NCI-H128 (cell line): ENCODE measurements around the gene LMOD2.

Experiments
- DNase-seq: peaks from one replicate; lab custom pipeline; 2025; ENCODE audit not compliant: unreplicated experiment; lab: John Stamatoyannopoulos, UW

The LMOD2 gene

DNA sequence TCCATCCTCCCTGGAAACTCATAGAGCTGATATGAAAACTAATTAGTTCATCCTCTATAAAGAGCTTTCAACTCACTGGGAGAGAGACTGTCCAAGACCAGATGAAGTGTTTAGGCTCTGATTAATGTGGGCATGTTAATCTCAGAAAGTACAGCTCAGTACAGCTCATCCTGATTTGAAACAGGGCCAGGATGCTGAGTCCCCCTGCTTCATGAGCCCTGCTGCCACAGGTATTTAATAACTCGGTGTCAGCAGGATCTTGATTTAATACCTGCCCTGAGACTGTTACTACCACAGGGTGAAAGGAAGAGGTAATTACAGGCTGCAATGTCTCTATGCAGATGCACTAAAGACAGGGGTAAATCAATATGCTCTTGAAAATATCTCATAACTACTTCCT lies 10.8 kb downstream of the LMOD2 start:
- no peak for DNase-seq

DNA sequence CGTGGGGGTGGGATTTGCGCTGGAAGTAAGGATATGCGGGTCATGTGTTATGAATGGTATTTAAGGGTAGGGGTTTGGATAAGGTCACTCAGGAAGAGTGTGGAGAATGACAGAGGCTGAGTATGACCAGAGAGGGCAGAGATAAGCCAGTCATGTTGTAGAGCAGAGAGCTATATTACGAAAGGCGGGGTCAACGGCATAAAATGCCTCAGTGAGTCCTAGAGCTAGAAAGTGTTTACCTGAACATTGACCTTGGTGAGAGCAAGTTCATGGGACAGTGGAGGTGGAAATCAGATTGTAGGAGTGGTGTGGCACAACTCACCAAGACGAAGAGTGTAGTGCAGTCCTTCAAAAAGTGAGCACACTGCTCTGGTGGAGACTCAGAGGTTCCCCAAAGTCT lies 13.8 kb downstream of the LMOD2 start:
- no peak for DNase-seq

GRCh38 chr7:123673137-123673732 lies 17.6 kb downstream of the LMOD2 start:
- DNase-seq: no peak

DNA sequence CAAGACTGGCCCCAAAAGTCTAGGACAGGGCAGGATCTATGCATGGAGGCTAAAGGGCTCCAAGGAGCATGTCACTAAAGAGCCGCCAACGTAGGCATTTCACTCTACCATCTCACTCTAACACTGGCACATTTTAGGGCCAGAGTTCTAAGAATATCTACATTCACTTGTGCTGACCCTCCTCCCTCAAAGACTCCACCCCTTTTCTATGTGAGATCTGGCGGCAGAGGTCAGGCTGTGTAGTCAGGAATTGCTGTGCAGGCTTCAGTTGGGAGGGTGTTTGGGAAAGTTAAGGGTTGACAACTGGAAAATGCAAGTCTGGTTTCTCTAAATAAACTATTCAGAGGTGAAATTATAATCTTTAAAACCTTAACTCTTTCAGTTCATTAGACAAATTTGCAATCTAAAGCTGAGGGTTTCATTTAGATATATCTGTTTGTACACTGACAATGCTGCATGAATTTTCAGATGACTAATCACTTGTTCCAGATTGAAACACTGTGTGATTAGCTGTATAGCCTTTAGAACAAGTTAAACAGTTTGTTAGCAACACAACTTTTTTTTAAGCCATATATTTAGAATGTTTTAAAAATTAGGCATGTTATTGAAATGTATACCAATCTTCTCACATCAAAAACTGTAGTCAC lies 18.2 kb downstream of the LMOD2 start:
- no peak for DNase-seq

GRCh38 chr7:123674399-123675180 lies 18.9 kb downstream of the LMOD2 start:
- DNase-seq: no peak

GRCh38 chr7:123675181-123675473 lies 19.5 kb downstream of the LMOD2 start:
- DNase-seq: no peak

DNA sequence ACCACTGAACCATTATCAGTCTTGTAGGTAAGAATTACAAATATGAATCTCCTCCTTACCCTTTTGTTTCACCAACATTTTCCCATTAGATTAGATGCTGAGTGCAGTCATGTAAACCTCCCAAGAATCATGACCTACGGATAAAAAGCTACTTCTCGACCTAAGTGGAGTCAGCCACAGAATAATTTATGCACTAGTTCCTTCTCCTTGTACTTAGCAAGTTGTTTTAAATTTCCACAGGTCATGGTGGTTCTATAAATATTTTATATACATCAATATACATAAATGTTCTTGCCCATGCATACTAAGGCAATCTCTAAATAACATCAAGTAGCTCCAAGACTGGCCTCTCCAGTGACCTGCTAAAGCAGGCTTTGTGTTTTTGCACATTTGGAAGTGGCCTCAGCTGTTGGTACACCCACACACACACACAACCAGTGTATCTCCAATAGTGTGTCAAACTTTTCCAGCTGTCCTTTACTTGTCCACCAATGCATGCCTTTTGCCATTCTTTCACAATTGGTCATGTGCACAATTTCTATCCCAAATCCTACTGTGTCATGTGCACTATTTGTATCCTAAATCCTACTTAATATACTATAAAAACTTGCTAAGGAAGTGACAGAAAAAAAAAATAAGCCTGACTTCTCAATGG lies 21.5 kb downstream of the LMOD2 start:
- DNase-seq: no peak

DNA sequence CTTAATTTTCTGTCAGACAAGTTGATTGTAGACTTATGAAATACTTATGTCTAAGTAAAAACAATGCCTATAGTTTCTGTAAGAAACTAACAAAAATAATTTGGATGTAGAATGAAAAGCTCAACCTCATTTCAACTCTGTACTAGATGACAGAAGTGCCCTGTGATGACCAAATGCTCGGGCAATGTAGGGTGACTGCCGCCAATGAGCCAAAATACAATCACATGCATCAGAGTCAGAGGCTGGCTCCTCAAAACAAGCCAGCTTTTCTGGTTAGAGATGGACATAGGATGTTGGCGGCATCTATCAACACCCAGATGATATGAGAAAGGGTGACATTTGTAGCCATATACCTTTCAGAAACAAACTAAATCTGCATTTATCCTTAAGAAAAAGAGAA lies 23.9 kb downstream of the LMOD2 start:
- no peak for DNase-seq

DNA sequence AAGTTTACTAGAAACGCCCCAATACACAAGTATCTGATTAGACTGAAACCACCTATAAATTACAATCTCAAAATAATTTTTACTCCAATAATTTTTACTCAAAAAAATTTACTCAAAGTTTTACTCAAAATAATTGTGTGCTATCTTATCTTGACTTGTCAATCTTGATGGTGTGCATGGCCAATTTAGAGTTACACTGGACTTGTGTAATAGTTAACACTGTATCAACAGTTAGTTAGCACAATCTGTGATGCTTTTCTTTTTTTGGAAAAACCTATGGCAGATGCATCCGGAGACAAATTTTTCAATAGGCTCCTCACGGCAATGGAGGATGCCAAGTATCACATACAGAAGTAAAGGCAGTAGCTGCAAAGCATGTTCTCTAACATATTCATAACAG lies 24.9 kb downstream of the LMOD2 start:
- no peak for DNase-seq

DNA sequence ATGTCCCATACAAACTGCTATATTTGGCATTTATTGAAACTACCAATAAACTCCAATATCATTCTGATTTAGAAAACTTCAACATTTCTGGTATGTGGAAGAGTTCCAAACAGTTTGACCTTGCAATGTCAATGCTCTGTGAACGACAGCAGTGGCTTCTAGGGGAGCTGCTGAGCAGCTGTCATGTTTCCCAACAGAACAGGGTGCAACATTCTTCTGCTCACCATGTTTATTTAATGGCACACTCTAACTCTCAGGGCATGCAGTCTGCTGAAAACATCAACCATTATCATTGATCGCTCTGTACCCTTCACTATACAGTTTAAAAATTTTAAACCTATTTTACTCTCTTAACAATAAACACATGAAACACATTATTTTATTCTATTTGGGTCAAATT lies 25.9 kb downstream of the LMOD2 start:
- DNase-seq: no peak

DNA sequence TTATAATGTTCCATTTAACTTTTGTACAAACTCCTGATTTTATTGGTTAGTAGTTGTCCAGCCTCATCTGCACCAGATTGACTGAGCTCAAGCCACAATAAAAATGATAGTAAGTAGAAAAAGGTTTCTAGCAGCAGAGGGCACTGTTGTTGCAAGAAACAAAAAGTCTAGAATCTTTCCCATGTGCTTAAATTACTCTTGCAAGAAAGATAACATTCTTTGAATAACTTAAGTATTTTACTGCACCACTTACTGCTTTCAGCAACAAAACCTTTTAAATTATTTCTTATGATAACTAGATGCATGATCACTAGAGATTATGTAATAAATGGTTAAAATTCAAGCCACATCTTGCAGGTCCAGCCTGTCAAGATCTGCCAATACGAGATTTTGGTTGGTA lies 27.0 kb downstream of the LMOD2 start:
- no peak for DNase-seq

GRCh38 chr7:123687161-123687560 lies 31.5 kb downstream of the LMOD2 start:
- no peak for DNase-seq

DNA sequence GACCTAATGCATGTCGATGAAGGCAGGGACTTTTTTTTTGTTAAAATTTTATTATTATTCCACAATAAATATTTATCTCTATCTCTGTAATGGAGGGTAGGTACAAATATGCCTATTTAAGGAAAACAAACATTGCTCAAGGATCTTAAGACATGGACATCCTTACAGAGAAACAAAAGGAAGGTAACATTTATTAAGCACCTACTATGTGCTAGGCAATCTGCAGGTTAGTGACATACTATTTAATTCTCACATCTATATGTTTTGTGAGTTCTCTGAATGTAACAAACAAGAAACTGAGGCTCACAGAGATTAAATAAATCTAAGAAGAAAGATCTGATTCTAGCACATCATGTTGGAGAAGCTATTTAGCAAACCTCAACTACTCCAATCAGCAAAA lies 32.1 kb downstream of the LMOD2 start:
- no peak for DNase-seq

GRCh38 chr7:123689250-123689649 lies 33.6 kb downstream of the LMOD2 start:
- no peak for DNase-seq

GRCh38 chr7:123690550-123690949 lies 34.9 kb downstream of the LMOD2 start:
- no peak for DNase-seq

- DNase-seq: no peak
Measured at GRCh38 chr7:123692471-123692877, 36.8 kb downstream of the LMOD2 start.

DNA sequence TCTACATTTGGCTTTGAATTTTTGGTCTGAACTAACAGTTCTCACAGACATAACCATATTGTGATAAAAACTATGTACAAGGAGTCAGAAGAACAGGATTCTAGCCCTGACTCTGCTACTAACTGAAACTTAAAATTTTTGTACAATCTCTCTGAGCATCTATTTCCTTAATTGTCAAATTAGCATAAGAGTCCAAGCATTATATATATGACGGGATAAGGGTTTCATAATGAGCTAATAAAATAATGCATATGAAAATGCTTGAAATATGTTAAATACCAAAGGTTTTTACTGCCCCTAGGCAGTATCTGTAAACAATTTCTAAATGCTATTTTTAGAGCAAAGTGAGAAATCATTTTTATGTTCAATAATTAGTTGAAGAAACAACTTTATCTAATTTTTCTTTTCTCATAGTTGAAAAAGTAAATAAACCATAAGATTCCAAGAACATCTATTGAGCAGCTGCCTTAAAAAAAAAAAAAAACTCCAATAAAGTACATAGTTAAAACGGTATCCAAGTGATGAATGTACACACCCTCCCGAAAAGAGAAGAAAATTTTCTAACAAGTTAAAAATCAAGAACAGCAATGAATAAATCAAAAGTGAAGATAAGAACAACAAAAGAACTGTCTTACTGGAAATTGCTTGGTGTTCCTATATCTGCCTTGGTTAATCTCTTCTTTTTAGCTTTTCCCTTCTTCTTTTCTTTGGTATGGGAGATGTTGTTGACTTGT lies 40.4 kb downstream of the LMOD2 start:
- no peak for DNase-seq

GRCh38 chr7:123705211-123705901 lies 49.7 kb downstream of the LMOD2 start:
- DNase-seq: no peak

GRCh38 chr7:123709525-123709924 lies 53.9 kb downstream of the LMOD2 start:
- DNase-seq: no peak

DNA sequence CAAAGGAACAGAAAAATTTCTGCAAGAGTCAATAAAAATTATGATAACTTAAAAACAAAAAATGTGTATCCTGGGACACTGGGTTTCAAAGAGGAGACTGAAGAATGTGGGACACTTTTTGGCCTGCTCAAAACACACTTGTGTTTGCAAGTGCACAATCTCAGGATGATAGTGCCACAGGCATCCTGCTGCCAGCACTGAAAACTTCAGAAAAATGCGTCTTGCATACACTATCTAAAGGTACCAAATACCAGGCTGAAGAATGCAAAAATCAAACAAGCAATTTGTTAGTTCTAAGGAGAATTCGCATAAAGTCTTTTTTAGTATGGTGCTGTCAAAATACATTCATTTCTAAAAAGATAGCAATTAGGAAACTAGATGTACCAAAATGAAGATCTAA lies 55.0 kb downstream of the LMOD2 start:
- DNase-seq: no peak

DNA sequence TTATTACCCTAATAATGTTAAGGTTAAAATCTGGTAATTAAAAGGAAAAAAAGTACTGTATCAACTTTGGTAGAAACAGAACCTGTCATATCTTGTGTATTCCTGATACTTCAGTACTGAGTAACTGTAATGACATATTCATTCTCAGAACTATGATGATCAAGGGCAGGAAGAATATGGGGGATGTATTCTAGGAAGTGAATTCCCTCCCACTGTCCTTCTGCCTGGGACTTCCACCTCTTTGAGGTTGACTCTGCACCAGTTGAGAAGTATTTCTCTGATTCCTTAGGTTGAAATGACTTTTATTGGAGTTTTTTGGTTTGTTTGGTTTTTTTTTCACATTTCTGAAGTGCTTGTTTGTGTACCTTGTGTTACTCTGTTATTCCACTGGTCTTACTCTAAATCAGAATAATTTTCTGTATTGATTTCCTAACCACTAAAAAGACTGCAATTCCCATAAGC lies 56.2 kb downstream of the LMOD2 start:
- DNase-seq: no peak
